ENCODE measurements around the gene UBE2QL1.

GRCh38 chr5:6510973-6511372 lies 62.3 kb downstream of the UBE2QL1 start:
- no peak for TF ChIP-seq CTCF (conservative IDR thresholded peaks at IDR 0.05 in 1 of 2, IDR thresholded peaks at IDR 0.05 in 1 of 2; ENCODE audit: extremely low read depth in 1 of 2, insufficient read depth in 1 of 2, low read depth in 1 of 2, low read length in 2 of 2)
- TF ChIP-seq EZH2 (IDR thresholded peaks at IDR 0.05; ENCODE audit: borderline replicate concordance, low read length): no peak

Measured in mammary epithelial cell (primary cell).